Adrenal gland (tissue), 12 donors: ENCODE results near the gene RPS27A. TPM values are rescaled to one million over a fixed set of nuclear protein-coding genes. Genes with fewer than 3 reads are reported as not detected.

Experiments used
- DNase-seq, 7 donors: peaks; one replicate each; pipeline ENCODE4 v3.0.0-alpha.2; 2019 to 2020
- H3K27ac ChIP-seq, 5 donors: fragments of 200-600 bp; sonication (generic) in 4 of 5; 1 replicate in 3 of 5; 2 replicates in 2 of 5; pipeline versions ENCODE4 v1.5.1 to v1.8.0; 2016 to 2020; ENCODE audit warnings: mild to moderate bottlenecking in 1 of 5
- H3K27me3 ChIP-seq: fragments of 200-600 bp; 2 replicates; pipeline ENCODE4 v1.8.0; 2021
- H3K36me3 ChIP-seq, 2 donors: fragments of 200-600 bp; replicated peaks in 1 of 2; 1 replicate in 1 of 2; 2 replicates in 1 of 2; pipeline versions ENCODE4 v1.5.1 to v1.8.0; 2018 to 2022
- H3K4me1 ChIP-seq, 2 donors: fragments of 200-600 bp; replicated peaks in 1 of 2; 1 replicate in 1 of 2; 2 replicates in 1 of 2; pipeline versions ENCODE4 v1.5.1 to v1.8.0; 2018 to 2021
- H3K4me3 ChIP-seq, 4 donors: fragments of 200-600 bp; sonication (generic) in 3 of 4; one replicate each; pipeline ENCODE4 v1.5.1; 2016 to 2018
- H3K9me3 ChIP-seq, 3 donors: fragments of 200-600 bp; sonication (generic) in 1 of 3; replicated peaks in 1 of 3; 1 replicate in 2 of 3; 2 replicates in 1 of 3; pipeline versions ENCODE4 v1.5.1 to v1.8.0; 2016 to 2021
- CTCF ChIP-seq, 6 experiments: fragments of 450-650 bp in 4 of 6; fragments of 200-600 bp in 2 of 6; sonication (generic) in 1 of 6; IDR thresholded peaks; 1 replicate in 5 of 6; 2 replicates in 1 of 6; pipeline versions ENCODE4 v1.5.1 to v1.8.0; 2016 to 2021; ENCODE audit warnings: antibody characterized with exemption in 6 of 6, mild to moderate bottlenecking in 2 of 6, moderate library complexity in 1 of 6
- POLR2A ChIP-seq, 2 donors: fragments of 450-650 bp; IDR thresholded peaks; one replicate each; pipeline ENCODE4 v1.6.1; 2017; ENCODE audit warnings: antibody characterized with exemption in 2 of 2, mild to moderate bottlenecking in 2 of 2, moderate library complexity in 1 of 2
- WGBS, 4 donors: extraction: QIAGEN DNeasy Blood & Tissue Kit in 2 of 4; methylation state at CpG; one replicate each; pipeline versions ENCODE4 v1.1.5 to v1.1.7; 2013 to 2017; 5-methylcytosine and 5-hydroxymethylcytosine counted together
- intact Hi-C, 2 donors: fragments of 100-400 bp; cut with DNase I; formaldehyde crosslinking; loops; one replicate each; pipeline versions ENCODE4 v1.14.1 to v1.15.0; 2022 to 2023
- polyA plus RNA-seq, 3 donors: library from polyadenylated mRNA; stranded (reverse); fragments of 200-250 nt in 2 of 3; fragments of 350-450 nt in 1 of 3; fragmentation: Illumina TruSeq in 1 of 3; extraction: RNeasy Lipid Tissue Mini Kit (QIAGEN cat#74804) in 1 of 3; gene quantifications; one replicate each; pipeline ENCODE4 v1.2.3, GENCODE V29; 2013 to 2014
- total RNA-seq, 9 donors: library from RNA; depleted of rRNA in 4 of 9; stranded (reverse); fragments of >200 nt in 4 of 9; fragments of 120-200 nt in 1 of 9; fragmentation: NEBNext Ultra II Directional in 1 of 9; extraction: Animal tissue kit (Norgen Biotek cat#: 25700) in 1 of 9; gene quantifications; one replicate each; pipeline versions ENCODE4 v1.1.0 to v1.2.4, GENCODE V29; 2013 to 2023
- donor health status: healthy with polysubstance abuse.
- donor health status: Bipolar disorder and iron deficiency.
- donor health status: DM: yes; HTN: yes; CAD: no.
- donor health status: DM: no; HTN: no; CAD: no.
- donor health status: DM: no; HTN: no; CAD: no.
- donor health status: DM: yes; HTN: yes; CAD: no.

RPS27A gene
- total and polyA plus RNA-seq, 12 donors = 493 to 1,820 (median 834) TPM

GRCh38 chr2:55232863-55233657 is 572 bp downstream of the RPS27A start:
- H3K9me3 ChIP-seq = no peaks in the 10 kb centered on the region
- no peaks in the 10 kb centered on the region for H3K27me3 ChIP-seq
- whole genome bisulfite sequencing, 4 donors = 5% methylated on average over 33 of the region's 33 CpGs
- H3K4me1 ChIP-seq = peaks cover 9 to 22% of the 10 kb centered on the region in 2 donors
- H3K36me3 ChIP-seq = peaks cover 0 to 37% of the 10 kb centered on the region in 2 donors
- peak overlapping the region; percentile 92 to 98 (median 96) for H3K27ac ChIP-seq
- peak overlapping the region; percentile 76 to 98 (median 84) for H3K4me3 ChIP-seq
- TF ChIP-seq POLR2A (IDR thresholded peaks at IDR 0.05) (no peak), CTCF (IDR thresholded peaks at IDR 0.05) (no peak)
- peak; percentile 35 to 72 (median 56) for DNase-seq
- intact Hi-C loops = no loop called here

GRCh38 chr2:55233658-55233940 is 1.1 kb downstream of the RPS27A start:
- DNase-seq = no peak
- H3K27ac ChIP-seq = peak overlapping the region in 2 of 5 donors; percentile 96 to 98
- intact Hi-C loops = no loop called here
- WGBS, 4 donors = 55 to 83% (median 69%) methylated on average over 7 of the region's 7 CpGs
- peaks cover 0 to 37% of the 10 kb centered on the region in 2 donors for H3K36me3 ChIP-seq
- TF ChIP-seq POLR2A (IDR thresholded peaks at IDR 0.05) = no peak
- no peak for TF ChIP-seq CTCF (IDR thresholded peaks at IDR 0.05)
- no peaks in the 10 kb centered on the region for H3K9me3 ChIP-seq
- H3K4me3 ChIP-seq = peak overlapping the region in 2 of 4 donors; percentile 86 to 98
- H3K27me3 ChIP-seq = no peaks in the 10 kb centered on the region
- peaks cover 5 to 22% of the 10 kb centered on the region in 2 donors for H3K4me1 ChIP-seq

- peaks cover 5 to 21% of the 10 kb centered on the region in 2 donors for H3K4me1 ChIP-seq
- DNase-seq = no peak
- TF ChIP-seq CTCF (IDR thresholded peaks at IDR 0.05) (no peak), POLR2A (IDR thresholded peaks at IDR 0.05) (no peak)
- intact Hi-C loops = no loop called here
- H3K27me3 ChIP-seq = no peaks in the 10 kb centered on the region
- no peak overlapping the region for H3K27ac ChIP-seq
- peaks cover 0 to 37% of the 10 kb centered on the region in 2 donors for H3K36me3 ChIP-seq
- H3K4me3 ChIP-seq = no peak overlapping the region
- H3K9me3 ChIP-seq = no peaks in the 10 kb centered on the region
- 86 to 91% (median 89%) methylated on average over 3 of the region's 3 CpGs for WGBS, 4 donors
These were observed 3.4 kb downstream of the RPS27A start for GRCh38 chr2:55235724-55236538.

- intact Hi-C loops = no loop called here
- peaks cover 0 to 37% of the 10 kb centered on the region in 2 donors for H3K36me3 ChIP-seq
These were observed 4.6 kb downstream of the RPS27A start for GRCh38 chr2:55236992-55237543.

More at GRCh38 chr2:55236992-55237543, 4.6 kb downstream of the RPS27A start:
- peaks cover 5 to 17% of the 10 kb centered on the region in 2 donors for H3K4me1 ChIP-seq
- no peaks in the 10 kb centered on the region for H3K9me3 ChIP-seq
- 87 to 95% (median 91%) methylated on average over 2 of the region's 2 CpGs for WGBS, 4 donors
- no peaks in the 10 kb centered on the region for H3K27me3 ChIP-seq
- H3K27ac ChIP-seq = no peak overlapping the region
- no peak overlapping the region for H3K4me3 ChIP-seq
- TF ChIP-seq POLR2A (IDR thresholded peaks at IDR 0.05) (no peak), CTCF (IDR thresholded peaks at IDR 0.05) (no peak)
- DNase-seq = no peak
